ENCODE measurements around the gene ASB6.

Gene ASB6

GRCh38 chr9:129630967-129631673, 10.8 kb downstream of the ASB6 start:
- peaks cover 93% of the 10 kb centered on the region for H4K20me1 ChIP-seq (ENCODE audit: insufficient read depth, low read length)
- TF ChIP-seq CTCF (IDR thresholded peaks at IDR 0.05; ENCODE audit: borderline replicate concordance, extremely low read depth, low read length, poor library complexity, severe bottlenecking) (no peak), EZH2 (IDR thresholded peaks at IDR 0.05; ENCODE audit: borderline replicate concordance, low read depth, low read length, severe bottlenecking) (no peak)
- H3K9me3 ChIP-seq (ENCODE audit: insufficient read depth, low read length, severe bottlenecking) = no peaks in the 10 kb centered on the region
- DNase-seq (no peak), ATAC-seq (ENCODE audit: insufficient read depth, low read depth) (no peak)
- H3K4me1 ChIP-seq (ENCODE audit: insufficient read depth, low read length) = peaks cover 28% of the 10 kb centered on the region
- H2AFZ ChIP-seq (ENCODE audit: low read depth, low read length) = no peak overlapping the region
- H3K4me2 ChIP-seq (ENCODE audit: insufficient read depth, low read length) = no peak overlapping the region
- no peak overlapping the region for H3K4me3 ChIP-seq (ENCODE audit: low read depth in 1 of 2, low read length in 2 of 2)
- H3K79me2 ChIP-seq (ENCODE audit: insufficient read depth, low read length) = peaks cover 85% of the 10 kb centered on the region
- H3K36me3 ChIP-seq (ENCODE audit: insufficient read depth, low read length) = peaks cover 55% of the 10 kb centered on the region
- H3K27ac ChIP-seq (ENCODE audit: low read length) = no peak overlapping the region
- no peaks in the 10 kb centered on the region for H3K27me3 ChIP-seq (ENCODE audit: insufficient read depth, low read length, poor library complexity)
- no peak overlapping the region for H3K9ac ChIP-seq (ENCODE audit: low read depth, low read length)

GRCh38 chr9:129629251-129629820, 12.6 kb downstream of the ASB6 start:
- DNase-seq = no peak
- Histone ChIP-seq H3K4me1 (ENCODE audit: insufficient read depth, low read length) (peaks cover 41% of the 10 kb centered on the region), H3K9me3 (ENCODE audit: insufficient read depth, low read length, severe bottlenecking) (no peaks in the 10 kb centered on the region), H3K4me2 (ENCODE audit: insufficient read depth, low read length) (0 out of 2 replicates have a peak overlapping the region, but pooled peaks have one; percentile 98), H3K27ac (ENCODE audit: low read length) (no peak overlapping the region), H4K20me1 (ENCODE audit: insufficient read depth, low read length) (peaks cover 80% of the 10 kb centered on the region), H2AFZ (ENCODE audit: low read depth, low read length) (no peak overlapping the region), H3K9ac (ENCODE audit: low read depth, low read length) (no peak overlapping the region), H3K36me3 (ENCODE audit: insufficient read depth, low read length) (peaks cover 41% of the 10 kb centered on the region), H3K4me3 (ENCODE audit: low read depth in 1 of 2, low read length in 2 of 2) (no peak overlapping the region), H3K27me3 (ENCODE audit: insufficient read depth, low read length, poor library complexity) (no peaks in the 10 kb centered on the region), H3K79me2 (ENCODE audit: insufficient read depth, low read length) (peaks cover 83% of the 10 kb centered on the region)
- TF ChIP-seq CTCF (IDR thresholded peaks at IDR 0.05; ENCODE audit: borderline replicate concordance, extremely low read depth, low read length, poor library complexity, severe bottlenecking) (no peak), EZH2 (IDR thresholded peaks at IDR 0.05; ENCODE audit: borderline replicate concordance, low read depth, low read length, severe bottlenecking) (no peak)
- no peak for ATAC-seq (ENCODE audit: insufficient read depth, low read depth)

GRCh38 chr9:129628709-129629108, 13.2 kb downstream of the ASB6 start:
- no peak overlapping the region for H3K9ac ChIP-seq (ENCODE audit: low read depth, low read length)
- peaks cover 74% of the 10 kb centered on the region for H4K20me1 ChIP-seq (ENCODE audit: insufficient read depth, low read length)
- ATAC-seq (ENCODE audit: insufficient read depth, low read depth) = no peak
- H3K79me2 ChIP-seq (ENCODE audit: insufficient read depth, low read length) = peaks cover 78% of the 10 kb centered on the region
- H3K36me3 ChIP-seq (ENCODE audit: insufficient read depth, low read length) = peaks cover 35% of the 10 kb centered on the region
- peak overlapping the region; percentile 98; the same call in 1 of the 2 replicates for H3K4me2 ChIP-seq (ENCODE audit: insufficient read depth, low read length)
- H3K9me3 ChIP-seq (ENCODE audit: insufficient read depth, low read length, severe bottlenecking) = no peaks in the 10 kb centered on the region
- no peak for DNase-seq
- no peak overlapping the region for H3K4me3 ChIP-seq (ENCODE audit: low read depth in 1 of 2, low read length in 2 of 2)
- H3K27ac ChIP-seq (ENCODE audit: low read length) = no peak overlapping the region
- peaks cover 46% of the 10 kb centered on the region for H3K4me1 ChIP-seq (ENCODE audit: insufficient read depth, low read length)
- no peaks in the 10 kb centered on the region for H3K27me3 ChIP-seq (ENCODE audit: insufficient read depth, low read length, poor library complexity)
- TF ChIP-seq EZH2 (IDR thresholded peaks at IDR 0.05; ENCODE audit: borderline replicate concordance, low read depth, low read length, severe bottlenecking) (no peak), CTCF (IDR thresholded peaks at IDR 0.05; ENCODE audit: borderline replicate concordance, extremely low read depth, low read length, poor library complexity, severe bottlenecking) (no peak)
- H2AFZ ChIP-seq (ENCODE audit: low read depth, low read length) = no peak overlapping the region

All from DND-41 (cell line).